OCI-LY1 (cell line): ENCODE data around the gene TTC21A.

Source experiments
- EZH2 ChIP-seq: fragments of 200-600 bp; sonication (generic), shearing (Covaris generic); IDR thresholded peaks from 2 replicates; pipeline ENCODE4 v1.8.0; 2017; ENCODE audit warnings: borderline replicate concordance, mixed run types, mild to moderate bottlenecking, antibody characterized with exemption, low read length, moderate library complexity, mixed read lengths
- TF ChIP-seq, protein P1 (sequence below): fragments of 200-600 bp; sonication (generic), shearing (Covaris generic); IDR thresholded peaks from 2 replicates; pipeline ENCODE4 v1.5.1; 2017; ENCODE audit warnings: mild to moderate bottlenecking, antibody characterized with exemption, low read length, moderate library complexity, mixed read lengths

DNA sequence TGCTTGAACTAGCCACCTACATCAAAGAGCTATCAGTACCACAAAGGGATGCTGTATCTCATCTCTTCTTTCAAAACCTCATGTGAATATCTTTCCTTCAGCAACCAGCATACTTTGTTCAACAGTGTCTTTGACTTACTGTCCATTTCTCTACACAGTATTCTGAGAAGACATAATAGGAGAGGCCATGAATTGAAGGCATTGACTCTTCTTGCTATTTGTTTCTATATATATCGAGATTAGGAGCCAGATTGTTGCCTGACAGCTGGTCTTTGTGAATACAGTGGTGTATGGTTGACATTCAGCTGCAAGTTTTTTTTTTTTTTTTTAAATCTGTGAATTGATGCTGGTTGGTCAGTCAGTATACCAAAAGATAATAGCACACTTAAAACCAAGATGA, 58.0 kb downstream of the TTC21A start:
- TF ChIP-seq, protein P1, sequence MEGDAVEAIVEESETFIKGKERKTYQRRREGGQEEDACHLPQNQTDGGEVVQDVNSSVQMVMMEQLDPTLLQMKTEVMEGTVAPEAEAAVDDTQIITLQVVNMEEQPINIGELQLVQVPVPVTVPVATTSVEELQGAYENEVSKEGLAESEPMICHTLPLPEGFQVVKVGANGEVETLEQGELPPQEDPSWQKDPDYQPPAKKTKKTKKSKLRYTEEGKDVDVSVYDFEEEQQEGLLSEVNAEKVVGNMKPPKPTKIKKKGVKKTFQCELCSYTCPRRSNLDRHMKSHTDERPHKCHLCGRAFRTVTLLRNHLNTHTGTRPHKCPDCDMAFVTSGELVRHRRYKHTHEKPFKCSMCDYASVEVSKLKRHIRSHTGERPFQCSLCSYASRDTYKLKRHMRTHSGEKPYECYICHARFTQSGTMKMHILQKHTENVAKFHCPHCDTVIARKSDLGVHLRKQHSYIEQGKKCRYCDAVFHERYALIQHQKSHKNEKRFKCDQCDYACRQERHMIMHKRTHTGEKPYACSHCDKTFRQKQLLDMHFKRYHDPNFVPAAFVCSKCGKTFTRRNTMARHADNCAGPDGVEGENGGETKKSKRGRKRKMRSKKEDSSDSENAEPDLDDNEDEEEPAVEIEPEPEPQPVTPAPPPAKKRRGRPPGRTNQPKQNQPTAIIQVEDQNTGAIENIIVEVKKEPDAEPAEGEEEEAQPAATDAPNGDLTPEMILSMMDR: no peak
- no peak for TF ChIP-seq EZH2
